ENCODE results near the gene KIAA0586.

- TF ChIP-seq POLR2A (IDR thresholded peaks at IDR 0.05) (no peak), CTCF (IDR thresholded peaks at IDR 0.05 in 4 of 5, conservative IDR thresholded peaks at IDR 0.05 in 1 of 5) (no peak)
Measured at GRCh38 chr14:58517592-58517991, 90.1 kb downstream of the KIAA0586 start.
